Smooth muscle cell (in vitro differentiated cells): ENCODE measurements around the gene CPZ. TPM values are rescaled to one million over a fixed set of nuclear protein-coding genes. Genes with fewer than 3 reads are reported as not detected.

Source experiments
- DNase-seq: peaks from one replicate; lab custom pipeline; 2025; ENCODE audit not compliant: unreplicated experiment; lab: John Stamatoyannopoulos, UW
- H2AFZ ChIP-seq: fragments of 200-600 bp; sonication (generic); 2 replicates; pipeline ENCODE4 v1.6.0; 2016; ENCODE audit warnings: antibody characterized with exemption, low read depth, mild to moderate bottlenecking
- H3F3A ChIP-seq: fragments of 200-600 bp; sonication (generic); 2 replicates; pipeline ENCODE4 v1.6.0; 2017; ENCODE audit warnings: antibody characterized with exemption, low read depth
- H3K27ac ChIP-seq: fragments of 200-600 bp; sonication (generic); 2 replicates; pipeline ENCODE4 v1.5.1; 2016; ENCODE audit warnings: low read depth, mild to moderate bottlenecking
- H3K27me3 ChIP-seq: fragments of 200-600 bp; sonication (generic); 2 replicates; pipeline ENCODE4 v1.6.1; 2016; ENCODE audit warnings: low read depth, mild to moderate bottlenecking
- H3K36me3 ChIP-seq: fragments of 200-600 bp; sonication (generic); 2 replicates; pipeline ENCODE4 v1.5.1; 2016; ENCODE audit warnings: low read depth
- H3K4me1 ChIP-seq: fragments of 200-600 bp; sonication (generic); 2 replicates; pipeline ENCODE4 v1.5.1; 2016; ENCODE audit warnings: low read depth
- H3K4me2 ChIP-seq: fragments of 200-600 bp; sonication (generic); 2 replicates; pipeline ENCODE4 v1.6.0; 2016; ENCODE audit warnings: mild to moderate bottlenecking
- H3K4me3 ChIP-seq: fragments of 200-600 bp; sonication (generic); 2 replicates; pipeline ENCODE4 v1.5.1; 2016; ENCODE audit warnings: mild to moderate bottlenecking
- H3K79me2 ChIP-seq: fragments of 200-600 bp; sonication (generic); 2 replicates; pipeline ENCODE4 v1.6.0; 2016; ENCODE audit warnings: low read depth, mild to moderate bottlenecking
- H3K9ac ChIP-seq: fragments of 200-600 bp; sonication (generic); 2 replicates; pipeline ENCODE4 v1.6.0; 2016; ENCODE audit warnings: low read depth
- H3K9me3 ChIP-seq: fragments of 200-600 bp; sonication (generic); replicated peaks from 2 replicates; pipeline ENCODE4 v1.5.1; 2016; ENCODE audit warnings: low read depth
- H4K20me1 ChIP-seq: fragments of 200-600 bp; sonication (generic); 2 replicates; pipeline ENCODE4 v1.6.0; 2016; ENCODE audit warnings: low read depth
- WGBS: methylation state at CpG from one replicate; pipeline ENCODE4 v1.1.7; 2016; ENCODE audit warnings: low lambda C conversion rate; 5-methylcytosine and 5-hydroxymethylcytosine counted together
- polyA plus RNA-seq: library from polyadenylated mRNA; unstranded; fragments of >200 nt; fragmentation: Nextera tagmentation; extraction: Ambion mirVana; gene quantifications from 2 replicates; pipeline ENCODE4 v1.2.1, GENCODE V29; 2016
- total RNA-seq: library from RNA; depleted of rRNA; stranded (reverse); fragments of >200 nt; gene quantifications from 2 replicates; pipeline ENCODE4 v1.2.3, GENCODE V29; 2014
- TF ChIP-seq, protein P1 (sequence below): fragments of 200-600 bp; sonication (generic); IDR thresholded peaks from 2 replicates; pipeline ENCODE4 v1.5.1; 2017; ENCODE audit warnings: borderline replicate concordance, mild to moderate bottlenecking, antibody characterized with exemption; ENCODE audit not compliant: insufficient read depth, poor library complexity, severe bottlenecking

CPZ gene
- total and polyA plus RNA-seq, 2 experiments from 2014 or later = 12.0 to 35.9 TPM

DNA sequence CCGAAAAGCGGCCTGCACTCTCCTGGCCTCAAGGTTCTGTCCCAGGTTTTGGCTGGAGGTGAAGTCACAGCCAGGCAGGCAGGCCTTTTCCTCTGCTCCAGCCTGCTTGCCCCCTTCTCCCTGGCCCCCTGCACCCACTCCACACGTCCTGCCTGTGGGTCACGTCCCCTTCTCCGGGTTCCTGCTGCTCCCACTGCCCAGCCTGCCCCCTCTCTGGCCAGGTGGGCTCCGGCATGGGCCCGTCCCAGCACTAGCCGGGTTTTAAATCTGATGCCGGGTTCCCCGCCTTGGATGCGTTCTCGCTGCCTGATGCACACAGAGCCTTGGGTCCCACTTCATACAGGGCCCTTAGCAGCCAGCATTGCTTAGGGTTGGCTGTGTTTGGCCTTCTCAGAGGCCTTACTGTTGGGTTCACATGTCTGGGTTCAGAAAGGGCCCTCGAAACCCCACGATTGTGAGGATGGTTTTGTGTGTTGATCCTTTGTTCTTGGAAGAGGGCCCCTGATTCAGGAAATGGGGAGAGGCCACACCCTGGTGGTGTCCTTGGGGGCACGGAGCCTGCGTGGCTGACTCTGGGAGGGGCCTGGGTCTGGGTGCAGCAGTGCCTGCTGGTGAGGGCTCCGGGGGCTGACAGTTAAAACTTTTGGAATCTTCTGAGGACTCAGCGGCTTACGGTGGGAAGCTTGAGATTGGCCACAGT is 6.0 kb downstream of the CPZ start:
- TF ChIP-seq, protein P1, sequence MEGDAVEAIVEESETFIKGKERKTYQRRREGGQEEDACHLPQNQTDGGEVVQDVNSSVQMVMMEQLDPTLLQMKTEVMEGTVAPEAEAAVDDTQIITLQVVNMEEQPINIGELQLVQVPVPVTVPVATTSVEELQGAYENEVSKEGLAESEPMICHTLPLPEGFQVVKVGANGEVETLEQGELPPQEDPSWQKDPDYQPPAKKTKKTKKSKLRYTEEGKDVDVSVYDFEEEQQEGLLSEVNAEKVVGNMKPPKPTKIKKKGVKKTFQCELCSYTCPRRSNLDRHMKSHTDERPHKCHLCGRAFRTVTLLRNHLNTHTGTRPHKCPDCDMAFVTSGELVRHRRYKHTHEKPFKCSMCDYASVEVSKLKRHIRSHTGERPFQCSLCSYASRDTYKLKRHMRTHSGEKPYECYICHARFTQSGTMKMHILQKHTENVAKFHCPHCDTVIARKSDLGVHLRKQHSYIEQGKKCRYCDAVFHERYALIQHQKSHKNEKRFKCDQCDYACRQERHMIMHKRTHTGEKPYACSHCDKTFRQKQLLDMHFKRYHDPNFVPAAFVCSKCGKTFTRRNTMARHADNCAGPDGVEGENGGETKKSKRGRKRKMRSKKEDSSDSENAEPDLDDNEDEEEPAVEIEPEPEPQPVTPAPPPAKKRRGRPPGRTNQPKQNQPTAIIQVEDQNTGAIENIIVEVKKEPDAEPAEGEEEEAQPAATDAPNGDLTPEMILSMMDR = no peak
- no peaks in the 10 kb centered on the region for H3K27me3 ChIP-seq
- H3K4me1 ChIP-seq = no peaks in the 10 kb centered on the region
- H2AFZ ChIP-seq = no peak overlapping the region
- DNase-seq = no peak
- H3K36me3 ChIP-seq = no peaks in the 10 kb centered on the region
- H3K4me3 ChIP-seq = no peak overlapping the region
- no peak overlapping the region for H3K27ac ChIP-seq
- no peaks in the 10 kb centered on the region for H3F3A ChIP-seq
- H4K20me1 ChIP-seq = peaks cover 15% of the 10 kb centered on the region
- H3K9ac ChIP-seq = no peak overlapping the region
- H3K4me2 ChIP-seq = no peak overlapping the region
- WGBS = 96% methylated on average over 19 of the region's 19 CpGs
- no peaks in the 10 kb centered on the region for H3K9me3 ChIP-seq
- H3K79me2 ChIP-seq = no peaks in the 10 kb centered on the region

DNA sequence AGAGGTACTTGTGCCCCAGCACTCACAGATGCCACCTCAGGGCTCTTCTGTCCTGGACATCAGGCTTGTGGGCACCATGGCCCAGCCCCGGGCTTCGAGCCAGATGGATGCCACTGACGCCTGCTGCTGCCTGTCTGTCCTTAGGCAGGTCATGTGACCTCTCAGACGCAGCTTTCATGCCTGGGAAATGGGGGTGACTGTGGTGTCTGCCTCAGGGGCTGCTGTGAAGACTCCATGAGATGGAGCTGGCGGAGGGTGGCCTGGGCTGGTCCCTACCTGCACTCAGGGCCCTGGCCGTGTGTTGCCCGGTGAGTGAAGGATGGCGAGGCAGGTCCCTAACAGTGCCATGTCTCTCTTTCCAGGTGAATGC is 6.5 kb downstream of the CPZ start:
- H3K9me3 ChIP-seq = no peaks in the 10 kb centered on the region
- no peak overlapping the region for H3K4me3 ChIP-seq
- TF ChIP-seq, protein P1 = no peak
- no peak overlapping the region for H3K9ac ChIP-seq
- H2AFZ ChIP-seq = no peak overlapping the region
- no peaks in the 10 kb centered on the region for H3K36me3 ChIP-seq
- no peaks in the 10 kb centered on the region for H3K79me2 ChIP-seq
- no peaks in the 10 kb centered on the region for H3K4me1 ChIP-seq
- no peak for DNase-seq
- no peaks in the 10 kb centered on the region for H3K27me3 ChIP-seq
- peaks cover 15% of the 10 kb centered on the region for H4K20me1 ChIP-seq
- 97% methylated on average over 5 of the region's 8 CpGs for WGBS
- H3K27ac ChIP-seq = no peak overlapping the region
- H3K4me2 ChIP-seq = no peak overlapping the region
- no peaks in the 10 kb centered on the region for H3F3A ChIP-seq

DNA sequence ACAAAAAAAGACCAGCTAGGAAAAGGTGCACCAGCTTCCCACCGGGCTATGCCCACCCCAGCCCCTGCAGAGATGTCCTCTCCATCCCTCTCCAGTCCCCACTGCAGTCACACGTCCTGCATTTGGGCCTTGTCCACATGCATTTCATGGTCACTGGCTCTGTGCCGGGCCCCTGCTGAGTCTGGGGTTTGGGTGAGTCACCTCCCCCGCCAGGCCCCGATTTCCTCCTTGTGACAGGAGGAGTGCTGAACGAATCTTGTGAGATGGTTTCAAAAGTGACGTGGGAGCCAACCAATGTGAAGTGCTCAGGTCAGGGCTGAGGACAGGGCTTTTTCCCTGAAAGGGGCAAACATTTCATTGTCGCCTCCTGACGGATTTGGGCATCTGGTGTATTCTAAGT is 7.1 kb downstream of the CPZ start:
- H2AFZ ChIP-seq = no peak overlapping the region
- no peaks in the 10 kb centered on the region for H3K79me2 ChIP-seq
- no peak overlapping the region for H3K27ac ChIP-seq
- H4K20me1 ChIP-seq = peaks cover 15% of the 10 kb centered on the region
- H3K36me3 ChIP-seq = no peaks in the 10 kb centered on the region
- TF ChIP-seq, protein P1 = no peak
- H3K27me3 ChIP-seq = no peaks in the 10 kb centered on the region
- H3K9ac ChIP-seq = no peak overlapping the region
- H3K9me3 ChIP-seq = no peaks in the 10 kb centered on the region
- no peak overlapping the region for H3K4me2 ChIP-seq
- 80% methylated on average over 9 of the region's 9 CpGs for WGBS
- no peaks in the 10 kb centered on the region for H3K4me1 ChIP-seq
- no peak for DNase-seq
- no peaks in the 10 kb centered on the region for H3F3A ChIP-seq
- no peak overlapping the region for H3K4me3 ChIP-seq

DNA sequence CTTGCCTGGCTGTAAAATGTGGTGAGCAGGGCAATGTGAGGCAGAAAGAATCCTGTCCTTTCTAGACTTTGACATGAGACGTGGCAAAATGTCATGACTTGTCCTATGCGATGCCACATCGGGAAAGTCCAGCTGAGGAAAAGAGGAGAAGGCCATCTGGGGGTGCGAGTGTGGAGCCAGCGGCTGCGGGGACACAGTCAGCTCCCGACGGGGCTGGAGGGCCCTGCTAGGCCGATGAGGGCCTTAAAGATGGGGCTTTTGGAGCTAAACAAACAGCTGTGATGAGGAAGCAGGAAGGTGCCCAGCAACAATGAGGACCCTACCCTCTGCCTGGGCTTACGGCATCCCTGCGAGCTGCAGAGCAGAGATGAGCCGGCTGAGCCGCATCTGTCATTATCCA is 7.7 kb downstream of the CPZ start:
- H2AFZ ChIP-seq = no peak overlapping the region
- TF ChIP-seq, protein P1 = no peak
- H3K4me3 ChIP-seq = no peak overlapping the region
- H3K9me3 ChIP-seq = no peaks in the 10 kb centered on the region
- no peaks in the 10 kb centered on the region for H3K36me3 ChIP-seq
- H4K20me1 ChIP-seq = peaks cover 11% of the 10 kb centered on the region
- no peaks in the 10 kb centered on the region for H3K27me3 ChIP-seq
- no peak overlapping the region for H3K4me2 ChIP-seq
- H3K27ac ChIP-seq = no peak overlapping the region
- H3K79me2 ChIP-seq = no peaks in the 10 kb centered on the region
- over 99% methylated on average over 13 of the region's 13 CpGs for WGBS
- no peak for DNase-seq
- no peak overlapping the region for H3K9ac ChIP-seq
- no peaks in the 10 kb centered on the region for H3F3A ChIP-seq
- H3K4me1 ChIP-seq = no peaks in the 10 kb centered on the region
